Activated CD4-positive, alpha-beta T cell treated with anti-CD3 and anti-CD28 coated beads, Interleukin-2, amount 50 U/mL, for 1 hour (primary cell): Measurements from ENCODE around the gene KANSL2.
"Not testable (repeated sequence)": the region's sequence is repeated elsewhere in the genome, so short reads cannot be mapped to it uniquely, and the experiment has no call there.

ENCODE experiments used
- DNase-seq: peaks from one replicate; pipeline ENCODE4 v3.0.0-alpha.2; 2020

The KANSL2 gene

GRCh38 chr12:48682533-48682905, 481 bp upstream of the KANSL2 start:
- not testable (repeated sequence) for DNase-seq

GRCh38 chr12:48681399-48681709, 684 bp downstream of the KANSL2 start:
- DNase-seq: no peak

GRCh38 chr12:48680861-48681260, 1.2 kb downstream of the KANSL2 start:
- DNase-seq: no peak

GRCh38 chr12:48678551-48679185, 3.4 kb downstream of the KANSL2 start:
- DNase-seq: no peak

- DNase-seq: no peak
These were observed 10.7 kb downstream of the KANSL2 start for GRCh38 chr12:48671231-48671856.

GRCh38 chr12:48668996-48669395, 13.0 kb downstream of the KANSL2 start:
- no peak for DNase-seq

- DNase-seq: no peak
These were observed 22.2 kb downstream of the KANSL2 start for GRCh38 chr12:48659863-48660262.

- DNase-seq: no peak
These were observed 30.4 kb downstream of the KANSL2 start for GRCh38 chr12:48651681-48652080.

- DNase-seq: not testable (repeated sequence)
These were observed 36.7 kb downstream of the KANSL2 start for GRCh38 chr12:48645354-48645753.

GRCh38 chr12:48643011-48643410, 39.0 kb downstream of the KANSL2 start:
- DNase-seq: no peak

GRCh38 chr12:48641752-48642555, 40.1 kb downstream of the KANSL2 start:
- not testable (repeated sequence) for DNase-seq

- DNase-seq: no peak
These were observed 41.2 kb downstream of the KANSL2 start for GRCh38 chr12:48640854-48641253.

GRCh38 chr12:48640428-48640827, 41.6 kb downstream of the KANSL2 start:
- no peak for DNase-seq

GRCh38 chr12:48631071-48631470, 51.0 kb downstream of the KANSL2 start:
- no peak for DNase-seq

GRCh38 chr12:48630346-48630745, 51.7 kb downstream of the KANSL2 start:
- no peak for DNase-seq

- DNase-seq: no peak
These were observed 52.5 kb downstream of the KANSL2 start for GRCh38 chr12:48629541-48629940.

GRCh38 chr12:48627556-48627955, 54.5 kb downstream of the KANSL2 start:
- no peak for DNase-seq

GRCh38 chr12:48622997-48623396, 59.0 kb downstream of the KANSL2 start:
- not testable (repeated sequence) for DNase-seq

- peak; percentile 71 for DNase-seq
These were observed 63.5 kb downstream of the KANSL2 start for GRCh38 chr12:48618541-48618940.

- DNase-seq: no peak
These were observed 66.4 kb downstream of the KANSL2 start for GRCh38 chr12:48615681-48616080.

GRCh38 chr12:48613321-48613720, 68.7 kb downstream of the KANSL2 start:
- DNase-seq: no peak
